Large intestine (tissue), 3 donors: ENCODE data around the gene RPL28. TPM values are rescaled to one million over a fixed set of nuclear protein-coding genes. Genes with fewer than 3 reads are reported as not detected.

Source experiments
- DNase-seq, 2 donors: peaks; one replicate each; pipeline versions ENCODE4 v3.0.0 to v3.0.0-alpha.2; 2013
- H3K27ac ChIP-seq: one replicate; pipeline ENCODE4 v1.5.1; 2013; ENCODE audit warnings: low read length
- H3K27me3 ChIP-seq: 2 replicates; pipeline ENCODE4 v1.6.1; 2013; ENCODE audit warnings: low read length; ENCODE audit not compliant: control insufficient read depth, insufficient read depth
- H3K36me3 ChIP-seq: 2 replicates; pipeline ENCODE4 v1.6.1; 2013; ENCODE audit warnings: low read length; ENCODE audit not compliant: control insufficient read depth, insufficient read depth
- H3K4me1 ChIP-seq: one replicate; pipeline ENCODE4 v1.6.1; 2013; ENCODE audit warnings: low read length; ENCODE audit not compliant: control insufficient read depth, insufficient read depth
- H3K4me3 ChIP-seq: one replicate; pipeline ENCODE4 v1.5.1; 2013; ENCODE audit warnings: low read length
- H3K9me3 ChIP-seq: one replicate; pipeline ENCODE4 v1.6.1; 2013; ENCODE audit warnings: mild to moderate bottlenecking, low read depth, low read length, moderate library complexity; ENCODE audit not compliant: control insufficient read depth
- WGBS: methylation state at CpG from one replicate; pipeline ENCODE4 v1.1.5; 2013; ENCODE audit warnings: low lambda C conversion rate; ENCODE audit not compliant: insufficient coverage; 5-methylcytosine and 5-hydroxymethylcytosine counted together
- polyA plus RNA-seq: library from polyadenylated mRNA; unstranded; fragments of 120-200 nt; gene quantifications from one replicate; pipeline ENCODE4 v1.2.1, GENCODE V29; 2013

Gene RPL28
- polyA plus RNA-seq, 1 donor = 2,127 TPM

DNA sequence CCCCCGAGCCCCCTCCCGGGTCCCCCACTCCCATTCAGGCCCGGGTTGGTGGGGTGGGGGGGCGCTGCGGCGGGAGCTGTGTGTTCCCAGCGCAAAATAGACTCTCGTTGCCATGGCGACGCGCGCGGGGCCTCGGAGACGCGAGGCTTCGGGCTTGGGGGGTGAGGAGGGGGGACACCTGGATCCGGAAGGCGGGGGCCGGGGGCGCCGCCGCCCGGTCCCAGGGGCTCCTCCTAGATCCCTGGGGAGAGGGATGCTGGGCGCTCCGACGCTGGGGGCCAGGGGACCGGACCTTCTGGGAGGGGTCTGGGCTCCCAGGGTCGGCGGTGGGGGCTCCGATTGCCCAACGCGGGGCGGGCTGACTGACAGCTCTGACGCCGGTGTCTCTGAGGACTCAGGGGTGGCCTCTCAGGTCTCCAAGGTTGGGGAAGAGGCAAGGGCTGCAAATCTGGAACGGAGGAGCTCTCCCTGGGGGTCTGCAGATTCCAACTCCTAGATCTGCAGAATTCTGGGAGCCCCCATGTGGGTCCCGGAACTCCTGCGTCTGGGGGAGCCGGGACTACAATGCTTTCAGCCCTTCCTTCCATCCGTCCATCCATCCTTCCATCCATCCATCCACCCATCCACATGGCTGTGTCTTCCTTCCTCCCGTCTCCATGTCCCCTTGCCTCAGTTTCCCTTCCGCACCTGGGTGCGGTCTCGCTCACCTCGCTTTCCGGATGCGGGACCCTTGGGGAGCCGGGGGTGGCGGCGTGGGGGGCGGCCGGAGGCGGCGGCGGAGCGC is 66.4 kb downstream of the RPL28 start:
- Histone ChIP-seq H3K36me3 (peaks cover 11% of the 10 kb centered on the region), H3K27me3 (peaks cover 43% of the 10 kb centered on the region), H3K27ac (no peak overlapping the region), H3K9me3 (peaks cover 9% of the 10 kb centered on the region), H3K4me1 (peaks cover 8% of the 10 kb centered on the region), H3K4me3 (peak overlapping the region; percentile 7)
- WGBS = no CpG with 5 or more reads among the region's 57 CpGs
- no peak for DNase-seq

Other genes with a start within 250 kb of the RPL28 start
- gene TNNT1, start 236.7 kb upstream of the RPL28 start, polyA plus RNA-seq = 10.2 TPM
- gene TNNI3, start 228.2 kb upstream of the RPL28 start, polyA plus RNA-seq = 0.88 TPM
- gene DNAAF3, start 219.3 kb upstream of the RPL28 start, polyA plus RNA-seq = 0.99 TPM
- 9.1 TPM for gene SYT5, start 205.6 kb upstream of the RPL28 start, polyA plus RNA-seq
- 28.1 TPM for gene PTPRH, start 176.4 kb upstream of the RPL28 start, polyA plus RNA-seq
- gene TMEM86B, start 157.2 kb upstream of the RPL28 start, polyA plus RNA-seq = 69.0 TPM
- gene PPP6R1, start 126.9 kb upstream of the RPL28 start, polyA plus RNA-seq = 65.1 TPM
- gene HSPBP1, start 105.8 kb upstream of the RPL28 start, polyA plus RNA-seq = 29.4 TPM
- 9.7 TPM for gene BRSK1, start 101.9 kb upstream of the RPL28 start, polyA plus RNA-seq
- 71.4 TPM for gene TMEM150B, start 60.6 kb upstream of the RPL28 start, polyA plus RNA-seq
- gene KMT5C, start 46.1 kb upstream of the RPL28 start, polyA plus RNA-seq = 21.5 TPM
- gene COX6B2, start 31.2 kb upstream of the RPL28 start, polyA plus RNA-seq = 1.3 TPM
- gene GARIN5B, start 22.7 kb upstream of the RPL28 start, polyA plus RNA-seq = 0.03 TPM
- gene IL11, start 15.5 kb upstream of the RPL28 start, polyA plus RNA-seq = 0.66 TPM
- 0.93 TPM for gene TMEM190, start 9.1 kb upstream of the RPL28 start, polyA plus RNA-seq
- 8.7 TPM for gene TMEM238, start 1.6 kb upstream of the RPL28 start, polyA plus RNA-seq
- gene UBE2S, start 21.9 kb downstream of the RPL28 start, polyA plus RNA-seq = 29.9 TPM
- 1.1 TPM for gene SHISA7, start 57.4 kb downstream of the RPL28 start, polyA plus RNA-seq
- gene ISOC2, start 75.7 kb downstream of the RPL28 start, polyA plus RNA-seq = 30.4 TPM
- gene C19orf85, start 78.8 kb downstream of the RPL28 start, polyA plus RNA-seq = not detected
- gene ZNF628, start 90.7 kb downstream of the RPL28 start, polyA plus RNA-seq = 5.6 TPM
- 14.0 TPM for gene NAT14, start 99.3 kb downstream of the RPL28 start, polyA plus RNA-seq
- gene SSC5D, start 102.5 kb downstream of the RPL28 start, polyA plus RNA-seq = 4.0 TPM
- gene SBK2, start 151.2 kb downstream of the RPL28 start, polyA plus RNA-seq = 0.66 TPM
- gene SBK3, start 159.6 kb downstream of the RPL28 start, polyA plus RNA-seq = 0.15 TPM
- 14.9 TPM for gene ZNF579, start 194.9 kb downstream of the RPL28 start, polyA plus RNA-seq
- gene FIZ1, start 213.6 kb downstream of the RPL28 start, polyA plus RNA-seq = 13.9 TPM
- gene ZNF524, start 214.4 kb downstream of the RPL28 start, polyA plus RNA-seq = 18.9 TPM
- 10.4 TPM for gene ZNF865, start 219.7 kb downstream of the RPL28 start, polyA plus RNA-seq
- gene ZNF784, start 238.6 kb downstream of the RPL28 start, polyA plus RNA-seq = 15.6 TPM